ENCODE measurements around the gene SLC10A7. TPM values are rescaled to one million over a fixed set of nuclear protein-coding genes. Genes with fewer than 3 reads are reported as not detected.

SLC10A7 gene
- total and polyA plus RNA-seq, 2 of the 13 experiments (the other 11 are each of a cell fraction or from before 2014, with no cell fraction given): 18.5 to 18.8 TPM

- Histone ChIP-seq H2AFZ (ENCODE audit: low read length) (no peak overlapping the region), H3K36me3 (replicated peaks in 1 of 2; ENCODE audit: control insufficient read depth in 1 of 2, insufficient read depth in 2 of 2, low read length in 2 of 2) (no peaks in the 10 kb centered on the region), H3K27me3 (ENCODE audit: control insufficient read depth in 1 of 2, insufficient read depth in 2 of 2, low read length in 2 of 2) (peaks cover 0 to 15% of the 10 kb centered on the region in 2 experiments; a peak in 3 of 5 replicates), H3K4me3 (replicated peaks in 1 of 3; ENCODE audit: insufficient read depth in 1 of 3, low read depth in 2 of 3, low read length in 3 of 3) (no peak overlapping the region), H3K4me2 (ENCODE audit: low read depth, low read length) (no peak overlapping the region), H4K20me1 (ENCODE audit: insufficient read depth, low read length) (no peaks in the 10 kb centered on the region), H3K9me3 (ENCODE audit: low read length) (no peaks in the 10 kb centered on the region), H3K4me1 (ENCODE audit: insufficient read depth, low read length) (peaks cover 14% of the 10 kb centered on the region), H3K79me2 (ENCODE audit: insufficient read depth, low read length) (no peaks in the 10 kb centered on the region), H3K27ac (ENCODE audit: extremely low read length, insufficient read depth, low read length) (no peak overlapping the region), H3K9ac (ENCODE audit: insufficient read depth, low read depth, low read length) (no peak overlapping the region)
- FAIRE-seq: no peak
- no peak for ATAC-seq
- no TSS peak for BruUV-seq (replicated peaks)
- no peak for DNase-seq (ENCODE audit: low spot score)
- TF ChIP-seq FOXA1 (IDR thresholded peaks at IDR 0.05): no peak
- TF ChIP-seq FOXA1 (CRISPR knock-in tag; IDR thresholded peaks at IDR 0.05): no peak
- TF ChIP-seq ZNF431 (CRISPR knock-in tag; IDR thresholded peaks at IDR 0.05; ENCODE audit: borderline replicate concordance, low read depth): no peak
- no peak for TF ChIP-seq ZNF124 (CRISPR knock-in tag; IDR thresholded peaks at IDR 0.05)
- TF ChIP-seq XRCC5 (optimal IDR thresholded peaks at IDR 0.05; ENCODE audit: low read length): no peak
- TF ChIP-seq HMG20A (CRISPR knock-in tag; IDR thresholded peaks at IDR 0.05; ENCODE audit: borderline replicate concordance): no peak
- CTCF ChIA-PET (ENCODE audit: low intra/inter-chr PET ratio, low total read pairs): no interaction called here
- POLR2A ChIA-PET: no interaction called here
- in situ Hi-C loops (cut with HindIII; ENCODE audit: extremely low pct_ligation_motif_present, low pct_unique_long_range_greater_than_20kb): no loop called here
- intact Hi-C loops (cut with micrococcal nuclease; ENCODE audit: unreplicated experiment): loop anchor here (5.0 kb wide), 1 partner anchor 141 kb away; no protein-coding TSS in a partner anchor
- 64% methylated on average over 3 of the region's 3 CpGs for WGBS (ENCODE audit: low lambda C conversion rate)
These were observed 283.6 kb downstream of the SLC10A7 start for GRCh38 chr4:146238107-146238506.

- no peaks in the 10 kb centered on the region for H4K20me1 ChIP-seq (ENCODE audit: insufficient read depth, low read length)
- H3K4me2 ChIP-seq (ENCODE audit: low read depth, low read length): no peak overlapping the region
- FAIRE-seq (no peak), DNase-seq (ENCODE audit: low spot score) (no peak), ATAC-seq (no peak)
- no peak overlapping the region for H2AFZ ChIP-seq (ENCODE audit: low read length)
- H3K27ac ChIP-seq (ENCODE audit: extremely low read length, insufficient read depth, low read length): no peak overlapping the region
- intact Hi-C loops (cut with micrococcal nuclease; ENCODE audit: unreplicated experiment): loop anchor here (5.0 kb wide), 1 partner anchor 140 kb away; no protein-coding TSS in a partner anchor
- ChIA-PET POLR2A (no interaction called here), CTCF (ENCODE audit: low intra/inter-chr PET ratio, low total read pairs) (no interaction called here)
- WGBS (ENCODE audit: low lambda C conversion rate): 8% methylated on average over 6 of the region's 6 CpGs
- in situ Hi-C loops (cut with HindIII; ENCODE audit: extremely low pct_ligation_motif_present, low pct_unique_long_range_greater_than_20kb): no loop called here
- no peak overlapping the region for H3K9ac ChIP-seq (ENCODE audit: insufficient read depth, low read depth, low read length)
- H3K36me3 ChIP-seq (replicated peaks in 1 of 2; ENCODE audit: control insufficient read depth in 1 of 2, insufficient read depth in 2 of 2, low read length in 2 of 2): no peaks in the 10 kb centered on the region
- H3K27me3 ChIP-seq (ENCODE audit: control insufficient read depth in 1 of 2, insufficient read depth in 2 of 2, low read length in 2 of 2): peaks cover 0 to 15% of the 10 kb centered on the region in 2 experiments; a peak in 3 of 5 replicates
- no peaks in the 10 kb centered on the region for H3K9me3 ChIP-seq (ENCODE audit: low read length)
- no peak overlapping the region for H3K4me3 ChIP-seq (replicated peaks in 1 of 3; ENCODE audit: insufficient read depth in 1 of 3, low read depth in 2 of 3, low read length in 3 of 3)
- H3K4me1 ChIP-seq (ENCODE audit: insufficient read depth, low read length): peaks cover 14% of the 10 kb centered on the region
- BruUV-seq (replicated peaks): no TSS peak
- H3K79me2 ChIP-seq (ENCODE audit: insufficient read depth, low read length): no peaks in the 10 kb centered on the region
- TF ChIP-seq GZF1 (CRISPR knock-in tag; IDR thresholded peaks at IDR 0.05): no peak
- no peak for TF ChIP-seq ZNF564 (CRISPR knock-in tag; IDR thresholded peaks at IDR 0.05)
- TF ChIP-seq ZUFSP (CRISPR knock-in tag; IDR thresholded peaks at IDR 0.05; ENCODE audit: borderline replicate concordance): no peak
- no peak for TF ChIP-seq SNAPC5 (CRISPR knock-in tag; IDR thresholded peaks at IDR 0.05; ENCODE audit: borderline replicate concordance)
- no peak for TF ChIP-seq NR2C2 (CRISPR knock-in tag; IDR thresholded peaks at IDR 0.05; ENCODE audit: borderline replicate concordance)
- TF ChIP-seq ATF2 (CRISPR knock-in tag; IDR thresholded peaks at IDR 0.05): no peak
- no peak for TF ChIP-seq ZXDC (CRISPR knock-in tag; IDR thresholded peaks at IDR 0.05)
- no peak for TF ChIP-seq KLF12 (CRISPR knock-in tag; IDR thresholded peaks at IDR 0.05; ENCODE audit: borderline replicate concordance)
These were observed 284.6 kb downstream of the SLC10A7 start for GRCh38 chr4:146237092-146237491.

All from HepG2 (cell line).